HUES64 (cell line): ENCODE data around the gene SIVA1.
A peak's percentile ranks its signal among the peaks of the same experiment; 100 is the strongest.

Experiments used
- H3K27ac ChIP-seq: 2 replicates; pipeline ENCODE4 v1.7.0; 2013; ENCODE audit warnings: low read depth, low read length, inconsistent platforms
- H3K27me3 ChIP-seq: 2 replicates; pipeline ENCODE4 v1.6.1; 2013; ENCODE audit warnings: mild to moderate bottlenecking, low read length; ENCODE audit not compliant: insufficient read depth
- H3K36me3 ChIP-seq: 2 replicates; pipeline ENCODE4 v1.6.1; 2013; ENCODE audit warnings: mild to moderate bottlenecking, low read length; ENCODE audit not compliant: insufficient read depth
- H3K4me1 ChIP-seq: 2 replicates; pipeline ENCODE4 v1.6.1; 2013; ENCODE audit warnings: mild to moderate bottlenecking, low read length, moderate library complexity; ENCODE audit not compliant: insufficient read depth
- H3K4me3 ChIP-seq: 2 replicates; pipeline ENCODE4 v1.5.1; 2013; ENCODE audit warnings: mild to moderate bottlenecking, low read length, moderate library complexity
- H3K9ac ChIP-seq: 2 replicates; pipeline ENCODE4 v1.6.1; 2013; ENCODE audit warnings: mild to moderate bottlenecking, low read depth, low read length
- H3K9me3 ChIP-seq: 2 replicates; pipeline ENCODE4 v1.6.1; 2013; ENCODE audit warnings: low read depth, low read length; ENCODE audit not compliant: insufficient read depth
- WGBS: fragments of 150-250, 120-280 bp; methylation state at CpG from one replicate; pipeline ENCODE4 v1.1.7; 2013; ENCODE audit warnings: missing lambda C conversion rate; 5-methylcytosine and 5-hydroxymethylcytosine counted together

SIVA1 gene

DNA sequence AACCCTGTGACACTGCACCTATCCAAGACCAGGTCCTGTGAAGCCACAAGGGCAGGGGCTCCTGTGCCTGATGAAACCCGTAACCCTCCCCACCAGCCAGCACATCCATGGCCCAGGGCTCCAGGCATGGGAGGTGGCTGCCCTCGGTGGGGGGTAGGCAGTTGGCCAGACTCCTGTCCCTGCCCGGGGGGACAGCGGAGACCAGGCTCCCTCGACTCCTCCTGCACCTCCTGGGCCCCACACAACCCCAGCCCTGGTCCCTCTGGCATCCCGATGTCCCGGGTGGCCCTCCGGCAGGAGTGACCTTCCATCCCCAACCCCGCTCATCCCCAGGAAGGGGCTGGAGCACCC lies 31.2 kb downstream of the SIVA1 start:
- no peak overlapping the region for H3K4me3 ChIP-seq
- H3K9me3 ChIP-seq, result no peaks in the 10 kb centered on the region
- peaks cover 12% of the 10 kb centered on the region for H3K36me3 ChIP-seq
- no peak overlapping the region for H3K9ac ChIP-seq
- H3K27ac ChIP-seq, result no peak overlapping the region
- H3K27me3 ChIP-seq, result no peaks in the 10 kb centered on the region
- WGBS, result 95% methylated on average over 9 of the region's 9 CpGs
- no peaks in the 10 kb centered on the region for H3K4me1 ChIP-seq

DNA sequence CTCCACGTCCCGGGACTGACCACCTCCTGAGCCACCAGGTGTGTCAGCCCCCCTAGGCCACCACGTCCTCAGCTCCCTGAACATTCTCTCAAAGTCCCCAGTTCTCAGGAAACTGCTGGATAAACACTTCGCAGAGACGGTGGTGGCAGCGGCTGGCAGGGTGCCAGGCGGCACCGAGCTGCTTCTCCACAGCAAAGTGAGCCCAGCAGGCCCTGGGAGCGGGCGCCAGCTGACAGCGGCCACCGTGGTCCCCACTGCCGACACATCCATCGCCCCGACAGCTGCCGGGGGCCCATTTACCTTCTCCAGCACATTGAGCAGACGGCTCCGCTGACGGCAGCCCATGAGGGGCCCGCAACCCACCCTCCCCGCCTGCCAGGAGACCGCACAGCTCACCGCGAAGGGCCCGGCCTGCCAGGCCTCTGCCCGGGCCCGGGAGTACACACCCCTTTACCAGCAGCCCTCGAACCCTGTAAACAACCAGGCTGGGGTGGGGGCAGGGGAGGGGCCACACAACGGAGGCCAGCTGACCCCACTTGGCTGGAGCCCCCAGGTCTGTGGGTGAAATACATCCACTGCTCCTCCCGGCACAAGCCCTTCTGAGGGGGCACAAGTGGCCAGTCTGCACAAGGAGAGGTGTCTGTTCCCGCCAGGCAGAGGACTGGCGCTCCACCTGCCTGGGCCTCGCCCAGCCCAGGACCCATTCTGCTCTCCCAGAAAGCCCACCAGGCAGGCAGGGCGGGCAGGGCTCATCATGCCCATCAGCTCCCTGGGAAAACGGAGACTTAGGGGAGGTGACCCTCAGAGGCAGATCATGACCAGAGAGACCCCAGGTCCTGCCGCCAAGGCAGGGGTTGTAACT lies 32.1 kb downstream of the SIVA1 start:
- WGBS, result 95% methylated on average over 36 of the region's 36 CpGs
- Histone ChIP-seq H3K27me3 (no peaks in the 10 kb centered on the region), H3K36me3 (peaks cover 16% of the 10 kb centered on the region), H3K4me3 (no peak overlapping the region), H3K9ac (peak overlapping the region; percentile 20; the same call in 1 of the 2 replicates), H3K4me1 (no peaks in the 10 kb centered on the region), H3K27ac (no peak overlapping the region), H3K9me3 (no peaks in the 10 kb centered on the region)

GRCh38 chr14:104785708-104786080 lies 32.7 kb downstream of the SIVA1 start:
- no peak overlapping the region for H3K4me3 ChIP-seq
- no peaks in the 10 kb centered on the region for H3K9me3 ChIP-seq
- no peaks in the 10 kb centered on the region for H3K4me1 ChIP-seq
- no peak overlapping the region for H3K27ac ChIP-seq
- no peaks in the 10 kb centered on the region for H3K27me3 ChIP-seq
- H3K9ac ChIP-seq, result 0 out of 2 replicates have a peak overlapping the region, but pooled peaks have one; percentile 20
- peaks cover 21% of the 10 kb centered on the region for H3K36me3 ChIP-seq
- 96% methylated on average over 13 of the region's 13 CpGs for WGBS

- Histone ChIP-seq H3K4me3 (no peak overlapping the region), H3K9ac (no peak overlapping the region), H3K9me3 (no peaks in the 10 kb centered on the region), H3K27me3 (no peaks in the 10 kb centered on the region), H3K36me3 (peaks cover 25% of the 10 kb centered on the region), H3K27ac (no peak overlapping the region), H3K4me1 (no peaks in the 10 kb centered on the region)
- WGBS, result 93% methylated on average over 12 of the region's 14 CpGs
Measured at GRCh38 chr14:104786091-104786586, 33.2 kb downstream of the SIVA1 start.

DNA sequence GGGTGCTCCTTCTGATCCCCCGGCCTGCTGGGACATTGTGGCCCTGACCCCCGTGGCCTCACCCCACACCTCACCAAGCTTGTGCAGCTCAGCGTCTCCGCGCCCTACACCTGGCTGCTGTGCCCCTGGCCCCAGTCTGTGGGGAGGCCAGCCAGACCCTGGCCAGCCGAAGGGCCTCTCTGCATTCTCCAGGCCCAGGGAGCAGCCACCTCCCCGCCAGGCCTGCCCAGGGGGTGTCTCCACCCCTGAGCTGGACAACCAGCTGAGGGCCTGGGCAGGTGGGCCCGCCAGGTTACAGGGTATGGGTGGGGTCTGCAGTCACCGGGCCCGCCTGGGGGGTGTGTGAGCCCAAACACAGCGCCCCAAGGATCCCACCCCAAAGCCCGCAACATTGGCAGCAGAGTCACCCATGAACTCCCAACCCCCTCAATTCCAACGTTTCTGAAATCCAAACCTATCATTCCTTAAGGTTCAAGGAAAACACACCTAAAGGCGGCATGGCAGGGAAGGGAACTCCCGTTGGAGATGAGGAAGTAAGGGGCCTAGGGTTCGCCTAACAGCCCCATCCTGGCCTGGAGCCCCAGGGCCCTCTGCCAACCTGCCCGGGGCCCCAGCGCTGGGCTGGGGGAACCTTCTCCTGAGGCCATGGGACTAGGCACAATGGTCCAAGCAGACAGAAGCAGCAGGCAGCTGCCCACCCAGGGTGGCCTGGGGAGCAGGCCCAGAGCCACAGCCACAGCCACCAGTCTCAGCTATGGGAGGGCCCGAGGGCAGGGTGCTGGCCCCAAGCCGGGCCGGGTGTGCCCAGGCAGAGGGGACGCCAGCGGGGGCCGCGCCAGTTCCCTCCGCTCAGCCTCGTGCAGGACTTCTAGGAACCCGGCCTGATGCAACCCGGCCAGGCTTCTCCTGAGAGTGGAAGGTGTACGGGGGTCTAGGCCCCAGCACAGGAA lies 34.1 kb downstream of the SIVA1 start:
- no peaks in the 10 kb centered on the region for H3K9me3 ChIP-seq
- H3K4me3 ChIP-seq, result no peak overlapping the region
- H3K4me1 ChIP-seq, result no peaks in the 10 kb centered on the region
- H3K9ac ChIP-seq, result no peak overlapping the region
- no peaks in the 10 kb centered on the region for H3K27me3 ChIP-seq
- no peak overlapping the region for H3K27ac ChIP-seq
- 95% methylated on average over 30 of the region's 30 CpGs for WGBS
- peaks cover 34% of the 10 kb centered on the region for H3K36me3 ChIP-seq

- no peak overlapping the region for H3K27ac ChIP-seq
- no peaks in the 10 kb centered on the region for H3K9me3 ChIP-seq
- 98% methylated on average over 7 of the region's 7 CpGs for WGBS
- no peak overlapping the region for H3K9ac ChIP-seq
- H3K36me3 ChIP-seq, result peaks cover 38% of the 10 kb centered on the region
- no peaks in the 10 kb centered on the region for H3K4me1 ChIP-seq
- H3K27me3 ChIP-seq, result no peaks in the 10 kb centered on the region
- no peak overlapping the region for H3K4me3 ChIP-seq
Measured at GRCh38 chr14:104787736-104788135, 34.8 kb downstream of the SIVA1 start.

DNA sequence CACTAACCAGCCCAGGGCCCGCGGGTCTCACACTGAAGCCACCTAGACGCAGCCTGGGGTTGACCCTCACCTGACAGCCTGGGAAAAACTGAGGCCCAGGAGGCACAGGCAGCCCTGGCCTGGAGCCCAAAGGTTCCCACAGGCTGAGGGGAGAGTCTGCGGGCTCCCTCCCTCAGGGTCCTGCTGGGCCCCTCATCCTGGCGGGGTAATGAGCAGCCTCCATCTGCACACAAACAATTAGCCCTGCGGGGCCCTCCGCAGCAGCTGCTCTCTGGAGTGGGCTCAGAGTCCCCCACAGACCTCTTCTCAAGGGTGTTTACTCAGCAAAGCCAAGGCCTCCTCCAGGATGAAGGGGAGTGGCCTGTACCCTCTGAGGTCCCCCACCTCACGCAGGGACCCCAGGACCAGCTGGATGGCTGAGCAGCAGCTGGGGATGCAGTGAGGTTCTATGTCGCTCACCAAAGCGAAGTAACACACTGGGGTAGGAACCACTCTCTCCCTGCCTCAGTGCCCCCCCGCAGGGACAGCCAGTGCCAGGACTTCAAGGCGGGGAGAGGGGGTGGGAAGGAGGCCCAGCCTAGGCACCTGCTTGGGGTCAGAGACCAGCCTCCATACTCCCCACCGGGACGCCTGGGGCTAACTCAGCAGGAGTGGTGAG lies 35.3 kb downstream of the SIVA1 start:
- H3K9ac ChIP-seq, result no peak overlapping the region
- peaks cover 38% of the 10 kb centered on the region for H3K36me3 ChIP-seq
- no peaks in the 10 kb centered on the region for H3K27me3 ChIP-seq
- H3K27ac ChIP-seq, result no peak overlapping the region
- no peak overlapping the region for H3K4me3 ChIP-seq
- no peaks in the 10 kb centered on the region for H3K4me1 ChIP-seq
- WGBS, result 93% methylated on average over 14 of the region's 14 CpGs
- no peaks in the 10 kb centered on the region for H3K9me3 ChIP-seq

GRCh38 chr14:104788873-104789663 lies 36.1 kb downstream of the SIVA1 start:
- Histone ChIP-seq H3K9ac (no peak overlapping the region), H3K36me3 (peaks cover 38% of the 10 kb centered on the region), H3K4me3 (no peak overlapping the region), H3K4me1 (peaks cover 7% of the 10 kb centered on the region), H3K27me3 (0 out of 2 replicates have a peak, but pooled peaks cover under 1% of the 10 kb centered on the region), H3K27ac (no peak overlapping the region), H3K9me3 (no peaks in the 10 kb centered on the region)
- WGBS, result 93% methylated on average over 39 of the region's 39 CpGs

GRCh38 chr14:104789752-104790743 lies 37.1 kb downstream of the SIVA1 start:
- H3K27ac ChIP-seq, result no peak overlapping the region
- peaks cover 38% of the 10 kb centered on the region for H3K36me3 ChIP-seq
- no peak overlapping the region for H3K4me3 ChIP-seq
- H3K9ac ChIP-seq, result no peak overlapping the region
- H3K9me3 ChIP-seq, result no peaks in the 10 kb centered on the region
- 0 out of 2 replicates have a peak, but pooled peaks cover 4% of the 10 kb centered on the region for H3K27me3 ChIP-seq
- peaks cover 9% of the 10 kb centered on the region for H3K4me1 ChIP-seq
- WGBS, result 93% methylated on average over 30 of the region's 31 CpGs
